22Rv1 (cell line): ENCODE data around the gene IARS2.
A peak's percentile ranks its signal among the peaks of the same experiment; 100 is the strongest.
"Not testable (repeated sequence)": the region's sequence is repeated elsewhere in the genome, so short reads cannot be mapped to it uniquely, and the experiment has no call there.

Experiments
- H3K27ac ChIP-seq: fragments of 450-650 bp; 2 replicates; pipeline ENCODE4 v1.5.1; 2017
- ZFX ChIP-seq: fragments of 450-650 bp; IDR thresholded peaks from 2 replicates; pipeline ENCODE4 v1.6.1; 2017; ENCODE audit warnings: antibody characterized with exemption, borderline replicate concordance
- TF ChIP-seq, protein P1 (sequence below): fragments of 450-650 bp; IDR thresholded peaks from 2 replicates; pipeline ENCODE4 v1.5.1; 2017; ENCODE audit warnings: mild to moderate bottlenecking

Gene IARS2

DNA sequence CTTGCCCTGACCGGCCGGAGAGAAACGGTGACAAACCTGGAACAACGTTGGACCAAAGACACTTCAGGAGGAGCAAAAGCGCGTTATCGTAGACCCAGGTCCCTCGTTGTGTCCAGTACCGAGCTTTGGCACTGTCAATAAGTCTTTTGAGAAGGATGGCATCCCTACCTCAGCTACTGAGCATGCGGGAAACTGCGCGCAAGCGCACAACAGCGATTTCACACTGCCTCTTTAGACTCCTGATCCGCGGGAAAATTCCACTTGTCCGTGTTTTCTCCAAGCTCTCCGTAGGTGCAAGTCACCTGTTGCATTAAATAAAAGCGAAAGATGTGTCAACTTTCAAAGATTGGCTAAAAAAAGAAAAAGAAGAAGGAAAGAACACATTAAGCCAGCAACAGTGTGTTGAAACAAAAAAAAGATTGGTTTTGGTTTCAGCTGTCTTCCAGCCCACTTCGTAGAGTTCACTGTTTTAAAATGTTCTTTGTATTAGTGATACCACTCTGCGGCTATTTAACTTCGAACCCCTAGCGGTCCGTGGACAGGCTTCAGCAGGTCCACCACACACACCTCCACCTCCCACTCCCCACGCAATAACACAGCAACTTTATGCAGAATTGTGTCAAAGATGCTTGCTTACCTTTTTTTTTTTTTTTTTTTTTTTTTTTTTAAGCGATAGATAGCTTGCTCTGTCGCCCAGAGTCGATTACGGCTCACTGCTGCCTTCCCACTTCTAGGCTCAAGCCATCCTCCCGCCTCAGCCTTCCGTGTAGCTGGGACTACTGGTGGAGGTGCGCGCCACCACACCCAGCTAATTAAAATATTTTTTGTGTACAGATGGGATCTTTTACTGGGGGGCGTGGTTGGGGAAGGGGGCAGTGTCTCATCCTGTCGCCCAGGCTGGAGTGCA lies 4.0 kb upstream of the IARS2 start, which contains the start of gene BPNT1:
BPNT1 (minus strand) TSS at position 139 of the 907 bp plus-strand sequence. CDS start 9,942 bp downstream, outside the sequence.
- peak within 1 kb of the TSS; percentile 85 for H3K27ac ChIP-seq
- TF ChIP-seq, protein P1, sequence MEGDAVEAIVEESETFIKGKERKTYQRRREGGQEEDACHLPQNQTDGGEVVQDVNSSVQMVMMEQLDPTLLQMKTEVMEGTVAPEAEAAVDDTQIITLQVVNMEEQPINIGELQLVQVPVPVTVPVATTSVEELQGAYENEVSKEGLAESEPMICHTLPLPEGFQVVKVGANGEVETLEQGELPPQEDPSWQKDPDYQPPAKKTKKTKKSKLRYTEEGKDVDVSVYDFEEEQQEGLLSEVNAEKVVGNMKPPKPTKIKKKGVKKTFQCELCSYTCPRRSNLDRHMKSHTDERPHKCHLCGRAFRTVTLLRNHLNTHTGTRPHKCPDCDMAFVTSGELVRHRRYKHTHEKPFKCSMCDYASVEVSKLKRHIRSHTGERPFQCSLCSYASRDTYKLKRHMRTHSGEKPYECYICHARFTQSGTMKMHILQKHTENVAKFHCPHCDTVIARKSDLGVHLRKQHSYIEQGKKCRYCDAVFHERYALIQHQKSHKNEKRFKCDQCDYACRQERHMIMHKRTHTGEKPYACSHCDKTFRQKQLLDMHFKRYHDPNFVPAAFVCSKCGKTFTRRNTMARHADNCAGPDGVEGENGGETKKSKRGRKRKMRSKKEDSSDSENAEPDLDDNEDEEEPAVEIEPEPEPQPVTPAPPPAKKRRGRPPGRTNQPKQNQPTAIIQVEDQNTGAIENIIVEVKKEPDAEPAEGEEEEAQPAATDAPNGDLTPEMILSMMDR, result peak; percentile 42
- TF ChIP-seq ZFX, result no peak

DNA sequence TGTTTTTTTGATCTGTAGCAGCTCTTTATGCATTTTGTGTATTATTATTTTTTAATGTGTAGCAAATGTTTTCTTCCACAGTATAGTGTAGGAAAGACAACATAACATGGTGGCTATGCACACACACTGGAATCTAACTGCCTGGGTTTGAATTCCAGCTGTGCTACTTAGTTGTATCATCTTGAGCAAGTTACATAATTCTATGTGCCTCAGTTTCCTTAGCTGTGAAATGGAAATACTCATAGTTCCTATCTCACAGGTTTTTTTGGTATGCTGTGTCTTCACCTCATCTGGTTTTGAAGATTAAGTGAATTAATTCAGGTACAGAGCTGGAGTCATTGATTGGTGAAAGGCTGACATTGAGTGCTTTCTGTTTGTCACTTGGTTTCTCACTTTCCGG lies 1.2 kb upstream of the IARS2 start:
- TF ChIP-seq, protein P1, result no peak
- TF ChIP-seq ZFX, result no peak
- no peak overlapping the region for H3K27ac ChIP-seq

- TF ChIP-seq, protein P1, result no peak
- no peak for TF ChIP-seq ZFX
- peak overlapping the region; percentile 94 for H3K27ac ChIP-seq
Observed at GRCh38 chr1:220093361-220094015, 444 bp upstream of the IARS2 start.

DNA sequence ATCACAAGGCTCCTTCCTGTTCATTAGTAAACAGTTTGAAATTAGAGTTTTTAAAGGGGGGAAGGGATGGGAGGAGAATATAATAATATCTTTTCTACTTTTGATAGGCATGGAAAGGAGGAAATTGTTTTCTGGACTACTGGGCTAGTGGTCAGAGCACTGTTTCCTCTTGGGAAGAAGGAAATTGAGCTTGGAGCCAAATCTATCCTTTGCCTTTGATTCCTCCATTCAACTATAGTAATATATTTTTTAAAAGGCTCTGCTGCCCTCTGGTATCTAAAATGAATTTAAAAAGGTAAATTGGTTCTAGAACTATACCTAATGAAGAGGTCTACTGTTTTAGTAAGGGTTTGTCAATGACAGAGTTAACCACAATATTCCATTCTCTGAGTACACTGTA lies 5.9 kb downstream of the IARS2 start:
- TF ChIP-seq, protein P1, result no peak
- no peak for TF ChIP-seq ZFX
- H3K27ac ChIP-seq, result no peak overlapping the region

GRCh38 chr1:220110473-220110872 lies 16.5 kb downstream of the IARS2 start:
- not testable (repeated sequence) for H3K27ac ChIP-seq

- not testable (repeated sequence) for H3K27ac ChIP-seq
Observed at GRCh38 chr1:220112600-220112999, 18.7 kb downstream of the IARS2 start.

DNA sequence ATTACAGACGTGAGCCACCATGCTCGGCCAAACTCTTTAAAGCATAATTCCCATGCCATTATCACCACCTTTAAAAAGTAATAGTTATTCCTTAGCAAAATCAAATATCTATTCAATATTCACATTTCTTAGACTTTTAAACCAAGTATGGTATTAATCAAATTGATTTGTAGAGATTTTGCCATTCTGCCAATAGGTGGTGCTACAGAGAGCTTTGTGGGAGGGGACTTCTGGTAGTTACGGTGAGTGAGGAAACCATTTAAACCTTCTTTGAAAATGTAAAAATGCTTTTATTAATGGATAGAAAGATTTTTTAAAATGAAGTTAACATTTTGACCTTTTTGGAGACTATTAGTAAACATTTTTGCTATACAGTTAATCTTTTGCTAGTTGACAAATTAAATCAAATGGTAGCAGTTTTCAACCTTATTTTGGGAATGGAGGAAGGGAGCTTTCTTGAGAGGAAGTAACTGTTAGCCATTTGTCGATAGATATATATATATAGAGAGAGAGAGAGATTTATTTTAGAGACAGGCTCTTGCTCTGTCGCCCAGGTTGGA lies 19.3 kb downstream of the IARS2 start:
- no peak overlapping the region for H3K27ac ChIP-seq
- TF ChIP-seq ZFX, result no peak
- TF ChIP-seq, protein P1, result peak; percentile 98

DNA sequence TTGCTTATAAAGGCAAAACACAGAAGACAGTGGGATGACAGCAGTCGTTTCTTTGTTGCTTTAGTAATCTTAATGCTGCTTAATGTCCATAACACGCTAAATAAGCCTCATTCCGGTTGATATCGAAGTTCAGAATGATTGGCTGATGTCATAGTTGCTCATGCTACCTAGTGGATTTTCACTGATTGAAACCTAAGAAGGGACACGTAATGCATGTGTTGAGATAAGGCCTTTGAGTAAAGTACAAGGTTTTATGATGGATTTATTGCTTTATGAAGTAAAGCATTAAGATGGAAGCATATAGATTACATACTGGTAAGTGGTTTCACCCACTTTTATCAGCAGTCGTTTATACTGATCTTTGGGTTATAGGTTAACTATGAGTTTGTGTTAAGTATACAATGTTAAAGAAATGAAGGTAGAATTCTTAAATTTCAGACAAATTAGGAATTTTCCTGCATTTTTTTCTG lies 25.1 kb downstream of the IARS2 start:
- H3K27ac ChIP-seq, result no peak overlapping the region
- TF ChIP-seq, protein P1, result no peak
- TF ChIP-seq ZFX, result no peak
